HG03280 (cell line): Measurements from ENCODE around the gene RHEB.

ENCODE experiments used
- ATAC-seq: cut with Tn5 transposase; IDR thresholded peaks from one replicate; pipeline ENCODE4 v1.9.1; 2021; ENCODE audit warnings: mild to moderate bottlenecking, moderate library complexity; ENCODE audit not compliant: unreplicated experiment

RHEB gene

GRCh38 chr7:151481650-151482505, 37.8 kb downstream of the RHEB start:
- ATAC-seq = no peak

GRCh38 chr7:151477867-151478266, 41.8 kb downstream of the RHEB start:
- no peak for ATAC-seq

- ATAC-seq = peak; percentile 31
These were observed 46.9 kb downstream of the RHEB start for GRCh38 chr7:151472644-151473380.

GRCh38 chr7:151470711-151471110, 49.0 kb downstream of the RHEB start:
- ATAC-seq = no peak

GRCh38 chr7:151469281-151469680, 50.4 kb downstream of the RHEB start:
- ATAC-seq = no peak

- no peak for ATAC-seq
These were observed 51.3 kb downstream of the RHEB start for GRCh38 chr7:151468217-151469018.

GRCh38 chr7:151465169-151465568, 54.5 kb downstream of the RHEB start:
- no peak for ATAC-seq

- no peak for ATAC-seq
These were observed 57.4 kb downstream of the RHEB start for GRCh38 chr7:151462306-151462779.

- no peak for ATAC-seq
These were observed 57.8 kb downstream of the RHEB start for GRCh38 chr7:151461942-151462230.

GRCh38 chr7:151461096-151461941, 58.4 kb downstream of the RHEB start:
- no peak for ATAC-seq

- ATAC-seq = no peak
These were observed 59.2 kb downstream of the RHEB start for GRCh38 chr7:151460474-151460855.

GRCh38 chr7:151459726-151460473, 59.8 kb downstream of the RHEB start:
- ATAC-seq = no peak

GRCh38 chr7:151457534-151457933, 62.2 kb downstream of the RHEB start:
- no peak for ATAC-seq

- no peak for ATAC-seq
These were observed 62.9 kb downstream of the RHEB start for GRCh38 chr7:151456782-151457181.

- no peak for ATAC-seq
These were observed 63.4 kb downstream of the RHEB start for GRCh38 chr7:151456276-151456675.

GRCh38 chr7:151455690-151456089, 64.0 kb downstream of the RHEB start:
- ATAC-seq = no peak

GRCh38 chr7:151454932-151455530, 64.7 kb downstream of the RHEB start:
- no peak for ATAC-seq

- ATAC-seq = no peak
These were observed 65.4 kb downstream of the RHEB start for GRCh38 chr7:151454305-151454704.

- no peak for ATAC-seq
These were observed 66.3 kb downstream of the RHEB start for GRCh38 chr7:151453326-151453791.
